ENCODE data around the gene GPR65.

GRCh38 chr14:88043529-88044443, 38.9 kb downstream of the GPR65 start:
- TF ChIP-seq CTCF (IDR thresholded peaks at IDR 0.05; ENCODE audit: insufficient read depth, low read depth, low read length) (no peak), EZH2 (IDR thresholded peaks at IDR 0.05; ENCODE audit: insufficient read depth, low read length) (no peak)
